ENCODE results near the gene TIGD6. TPM values are rescaled to one million over a fixed set of nuclear protein-coding genes. Genes with fewer than 3 reads are reported as not detected.

TIGD6 gene
- total and polyA plus RNA-seq, 4 donors, result 3.0 to 5.0 (median 4.2) TPM

DNA sequence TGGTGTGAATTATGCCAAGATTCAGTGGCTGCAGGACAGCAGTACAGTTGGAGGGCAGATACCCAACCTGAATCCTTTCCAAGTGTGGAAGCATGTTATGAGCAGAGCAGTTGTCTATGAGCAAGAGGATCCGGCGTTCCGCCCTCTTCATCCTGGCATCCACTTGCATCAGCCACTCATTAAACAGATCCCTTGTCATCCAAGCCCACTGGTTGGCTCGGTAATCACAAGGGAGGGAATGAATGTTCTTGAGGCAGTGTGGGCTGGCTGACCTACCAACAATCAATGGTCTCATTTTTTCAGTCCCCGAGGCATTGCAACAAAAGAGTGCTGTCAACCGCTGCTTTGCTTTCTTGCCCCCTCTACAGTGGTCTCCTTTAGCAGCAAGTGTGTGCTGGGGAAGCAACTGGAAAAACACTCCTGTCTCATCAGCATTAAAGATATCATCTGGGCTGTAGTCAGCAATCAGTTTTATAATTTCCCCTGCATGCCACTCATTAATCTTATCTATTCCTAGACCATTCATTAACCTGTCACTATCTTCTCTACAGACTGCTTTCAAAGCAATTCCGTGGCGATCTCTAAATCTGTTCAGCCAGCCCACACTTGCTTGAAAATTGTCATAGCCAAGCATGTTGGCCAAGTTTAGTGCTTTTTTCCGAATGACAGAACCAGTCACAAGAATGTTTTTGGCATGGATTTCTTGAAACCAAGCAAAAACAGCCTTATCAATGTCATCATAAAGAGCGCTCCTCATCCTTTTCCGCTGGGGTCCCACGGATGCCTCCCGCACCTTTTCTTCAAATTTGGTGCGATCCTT is 4.9 kb downstream of the TIGD6 start:
- 93 to 97% methylated on average over 14 of the region's 14 CpGs for WGBS, 2 donors
- H3K9me3 ChIP-seq (ENCODE audit: control insufficient read depth in 4 of 4, insufficient read depth in 3 of 4, low read length in 3 of 4), result no peaks in the 10 kb centered on the region
- ATAC-seq (ENCODE audit: insufficient read depth, low FRiP score) (no peak), DNase-seq (no peak)
- H3K9ac ChIP-seq (ENCODE audit: insufficient read depth in 1 of 2, low read length in 2 of 2), result no peak overlapping the region
- H3K4me3 ChIP-seq, result no peak overlapping the region
- peaks cover under 1 to 9% (median 7%) of the 10 kb centered on the region in 4 donors for H3K36me3 ChIP-seq (ENCODE audit: control insufficient read depth in 4 of 4, insufficient read depth in 4 of 4, low read length in 4 of 4)
- peaks cover 2 to 11% (median 7%) of the 10 kb centered on the region in 5 donors for H3K4me1 ChIP-seq (ENCODE audit: control insufficient read depth in 5 of 5, insufficient read depth in 5 of 5, low read length in 5 of 5)
- TF ChIP-seq, protein P1, sequence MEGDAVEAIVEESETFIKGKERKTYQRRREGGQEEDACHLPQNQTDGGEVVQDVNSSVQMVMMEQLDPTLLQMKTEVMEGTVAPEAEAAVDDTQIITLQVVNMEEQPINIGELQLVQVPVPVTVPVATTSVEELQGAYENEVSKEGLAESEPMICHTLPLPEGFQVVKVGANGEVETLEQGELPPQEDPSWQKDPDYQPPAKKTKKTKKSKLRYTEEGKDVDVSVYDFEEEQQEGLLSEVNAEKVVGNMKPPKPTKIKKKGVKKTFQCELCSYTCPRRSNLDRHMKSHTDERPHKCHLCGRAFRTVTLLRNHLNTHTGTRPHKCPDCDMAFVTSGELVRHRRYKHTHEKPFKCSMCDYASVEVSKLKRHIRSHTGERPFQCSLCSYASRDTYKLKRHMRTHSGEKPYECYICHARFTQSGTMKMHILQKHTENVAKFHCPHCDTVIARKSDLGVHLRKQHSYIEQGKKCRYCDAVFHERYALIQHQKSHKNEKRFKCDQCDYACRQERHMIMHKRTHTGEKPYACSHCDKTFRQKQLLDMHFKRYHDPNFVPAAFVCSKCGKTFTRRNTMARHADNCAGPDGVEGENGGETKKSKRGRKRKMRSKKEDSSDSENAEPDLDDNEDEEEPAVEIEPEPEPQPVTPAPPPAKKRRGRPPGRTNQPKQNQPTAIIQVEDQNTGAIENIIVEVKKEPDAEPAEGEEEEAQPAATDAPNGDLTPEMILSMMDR (IDR thresholded peaks at IDR 0.05; ENCODE audit: control extremely low read depth, extremely low read depth), result no peak
- H3K27ac ChIP-seq (ENCODE audit: low read depth in 1 of 2, low read length in 1 of 2), result no peak overlapping the region
- no peaks in the 10 kb centered on the region for H3K27me3 ChIP-seq (ENCODE audit: control insufficient read depth in 3 of 3, insufficient read depth in 3 of 3, low read length in 2 of 3)

DNA sequence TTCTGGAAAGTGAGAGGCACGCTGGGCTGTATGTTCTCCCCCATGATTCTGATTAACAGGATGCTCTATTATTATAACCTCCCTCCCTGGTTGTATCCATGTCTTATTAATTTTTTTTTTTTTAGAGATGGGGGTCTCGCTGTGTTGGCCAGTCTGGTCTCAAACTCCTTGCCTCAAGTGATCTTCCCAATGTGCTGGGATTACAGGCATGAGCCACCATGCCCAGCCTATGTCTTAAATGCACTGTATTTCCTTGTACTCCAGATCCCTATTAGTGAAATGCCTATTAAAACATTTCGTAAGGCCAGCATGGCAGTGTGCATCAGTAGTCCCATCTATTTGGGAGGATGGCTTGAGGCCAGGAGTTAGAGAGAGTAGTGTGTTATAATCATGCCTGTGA is 7.0 kb downstream of the TIGD6 start:
- Histone ChIP-seq H3K36me3 (ENCODE audit: control insufficient read depth in 4 of 4, insufficient read depth in 4 of 4, low read length in 4 of 4) (peaks cover 0 to 9% (median 7%) of the 10 kb centered on the region in 4 donors), H3K27me3 (ENCODE audit: control insufficient read depth in 3 of 3, insufficient read depth in 3 of 3, low read length in 2 of 3) (no peaks in the 10 kb centered on the region), H3K9ac (ENCODE audit: insufficient read depth in 1 of 2, low read length in 2 of 2) (no peak overlapping the region), H3K4me1 (ENCODE audit: control insufficient read depth in 5 of 5, insufficient read depth in 5 of 5, low read length in 5 of 5) (no peaks in the 10 kb centered on the region), H3K4me3 (no peak overlapping the region), H3K27ac (ENCODE audit: low read depth in 1 of 2, low read length in 1 of 2) (no peak overlapping the region), H3K9me3 (ENCODE audit: control insufficient read depth in 4 of 4, insufficient read depth in 3 of 4, low read length in 3 of 4) (no peaks in the 10 kb centered on the region)
- ATAC-seq (ENCODE audit: insufficient read depth, low FRiP score), result no peak
- no peak for DNase-seq
- TF ChIP-seq, protein P1 (IDR thresholded peaks at IDR 0.05; ENCODE audit: control extremely low read depth, extremely low read depth), result no peak
- 92% methylated on average over 3 of the region's 3 CpGs for WGBS, 2 donors

DNA sequence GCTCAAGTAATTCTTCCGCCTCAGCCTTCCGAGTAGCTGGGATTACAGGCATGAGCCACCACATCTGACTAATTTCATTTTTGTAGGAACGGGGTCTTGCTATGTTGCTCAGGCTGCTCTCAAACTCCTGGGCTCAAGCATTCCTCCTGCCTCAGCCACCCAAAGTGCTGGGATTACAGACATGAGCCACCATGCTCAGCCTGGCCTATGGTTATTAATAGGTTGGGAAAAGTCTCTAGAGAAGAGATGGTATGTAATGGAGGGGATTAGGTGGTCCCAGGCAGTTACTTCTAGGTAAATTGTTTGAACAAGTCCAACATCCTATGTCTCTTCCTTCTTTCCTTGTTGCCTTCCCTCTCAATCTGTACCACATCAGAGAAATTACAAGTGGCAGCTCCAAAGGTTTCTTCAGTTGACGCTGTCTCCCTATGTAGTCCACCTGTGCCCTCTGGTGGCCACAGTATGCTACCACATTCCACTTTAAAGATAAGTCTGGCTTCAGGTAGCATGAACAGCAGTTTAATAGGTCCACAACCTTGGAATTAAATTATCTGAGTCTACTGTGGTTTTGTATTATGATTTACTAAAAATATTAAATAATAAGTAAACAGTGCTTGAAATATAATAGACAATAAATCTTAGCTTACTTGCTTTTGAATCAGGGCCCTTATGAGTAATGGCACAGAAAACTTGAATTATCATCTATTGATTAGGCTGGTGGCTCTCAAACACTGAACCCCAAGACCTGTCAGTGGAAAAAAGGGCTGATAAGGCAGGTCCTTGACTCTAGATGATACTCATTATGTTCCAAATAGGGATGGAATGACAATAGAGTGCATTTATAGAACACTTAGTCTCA is 9.7 kb downstream of the TIGD6 start:
- DNase-seq, result peak; percentile 77 to 84 (median 84)
- H3K4me3 ChIP-seq, result no peak overlapping the region
- peaks cover 0 to 9% (median 7%) of the 10 kb centered on the region in 4 donors for H3K36me3 ChIP-seq (ENCODE audit: control insufficient read depth in 4 of 4, insufficient read depth in 4 of 4, low read length in 4 of 4)
- H3K27me3 ChIP-seq (ENCODE audit: control insufficient read depth in 3 of 3, insufficient read depth in 3 of 3, low read length in 2 of 3), result no peaks in the 10 kb centered on the region
- no peak overlapping the region for H3K27ac ChIP-seq (ENCODE audit: low read depth in 1 of 2, low read length in 1 of 2)
- ATAC-seq (ENCODE audit: insufficient read depth, low FRiP score), result peak; percentile 59
- no peaks in the 10 kb centered on the region for H3K4me1 ChIP-seq (ENCODE audit: control insufficient read depth in 5 of 5, insufficient read depth in 5 of 5, low read length in 5 of 5)
- no peak overlapping the region for H3K9ac ChIP-seq (ENCODE audit: insufficient read depth in 1 of 2, low read length in 2 of 2)
- H3K9me3 ChIP-seq (ENCODE audit: control insufficient read depth in 4 of 4, insufficient read depth in 3 of 4, low read length in 3 of 4), result no peaks in the 10 kb centered on the region
- TF ChIP-seq, protein P1 (IDR thresholded peaks at IDR 0.05; ENCODE audit: control extremely low read depth, extremely low read depth), result peak; percentile 97
- 71 to 73% methylated on average over 4 of the region's 4 CpGs for WGBS, 2 donors

Data from lung (tissue), 12 donors.